Breast epithelium (tissue), 4 donors: ENCODE measurements around the gene CNTN6. TPM values are rescaled to one million over a fixed set of nuclear protein-coding genes. Genes with fewer than 3 reads are reported as not detected.

ENCODE experiments used
- DNase-seq, 2 donors: peaks; one replicate each; pipeline ENCODE4 v3.0.0-alpha.2; 2019; ENCODE audit warnings: low spot score in 2 of 2
- H3K27ac ChIP-seq, 2 donors: fragments of 200-600 bp; sonication (generic) in 1 of 2; one replicate each; pipeline ENCODE4 v1.5.1; 2016 to 2019; ENCODE audit warnings: mild to moderate bottlenecking in 1 of 2
- H3K27me3 ChIP-seq, 2 donors: fragments of 200-600 bp; sonication (generic) in 1 of 2; one replicate each; pipeline versions ENCODE4 v1.5.1 to v1.6.0; 2017 to 2019; ENCODE audit warnings: control low read depth in 1 of 2, mild to moderate bottlenecking in 1 of 2
- H3K36me3 ChIP-seq: fragments of 200-600 bp; one replicate; pipeline ENCODE4 v1.5.1; 2019
- H3K4me1 ChIP-seq, 2 donors: fragments of 200-600 bp; sonication (generic); one replicate each; pipeline ENCODE4 v1.5.1; 2016 to 2019; ENCODE audit warnings: control low read depth in 1 of 2
- H3K4me3 ChIP-seq, 3 donors: fragments of 200-600 bp; sonication (generic); 1 replicate in 2 of 3; 2 replicates in 1 of 3; pipeline ENCODE4 v1.5.1; 2016 to 2019; ENCODE audit warnings: mild to moderate bottlenecking in 3 of 3, moderate library complexity in 2 of 3
- H3K9me3 ChIP-seq, 2 donors: fragments of 200-600 bp; sonication (generic) in 1 of 2; one replicate each; pipeline ENCODE4 v1.5.1; 2016 to 2019; ENCODE audit warnings: control low read depth in 1 of 2
- CTCF ChIP-seq, 3 donors: fragments of 450-650 bp; IDR thresholded peaks; one replicate each; pipeline ENCODE4 v1.5.1; 2016 to 2017; ENCODE audit warnings: antibody characterized with exemption in 3 of 3, mild to moderate bottlenecking in 3 of 3, moderate library complexity in 3 of 3
- POLR2A ChIP-seq: fragments of 450-650 bp; IDR thresholded peaks from one replicate; pipeline ENCODE4 v1.6.1; 2016; ENCODE audit warnings: antibody characterized with exemption, mild to moderate bottlenecking, moderate library complexity
- POLR2AphosphoS5 ChIP-seq, 3 donors: sonication (generic); formaldehyde crosslinking; IDR thresholded peaks; one replicate each; pipeline ENCODE4 v1.6.1; 2017; ENCODE audit warnings: antibody characterized with exemption in 3 of 3
- intact Hi-C: fragments of 100-400 bp; cut with DNase I; formaldehyde crosslinking; loops from one replicate; pipeline ENCODE4 v1.15.1; 2023; ENCODE audit warnings: low total_unique reads
- total RNA-seq, 3 donors: library from RNA; depleted of rRNA; stranded (reverse); fragments of >200 nt; gene quantifications; one replicate each; pipeline ENCODE4 v1.1.0, GENCODE V29; 2016

Gene CNTN6
- total RNA-seq, 3 donors from 2014 or later = under 0.01 to 0.15 TPM; not detected in 1

GRCh38 chr3:1135194-1135593 is 42.4 kb downstream of the CNTN6 start:
- Histone ChIP-seq H3K36me3 (no peaks in the 10 kb centered on the region), H3K27ac (no peak overlapping the region), H3K4me3 (no peak overlapping the region), H3K4me1 (no peaks in the 10 kb centered on the region), H3K27me3 (no peaks in the 10 kb centered on the region), H3K9me3 (no peaks in the 10 kb centered on the region)
- no peak for DNase-seq
- intact Hi-C loops = no loop called here
- TF ChIP-seq POLR2AphosphoS5 (IDR thresholded peaks at IDR 0.05) (no peak), POLR2A (no peak), CTCF (IDR thresholded peaks at IDR 0.05) (no peak)

- no peak overlapping the region for H3K4me3 ChIP-seq
- no peaks in the 10 kb centered on the region for H3K9me3 ChIP-seq
- DNase-seq = no peak
- no peak overlapping the region for H3K27ac ChIP-seq
- H3K4me1 ChIP-seq = no peaks in the 10 kb centered on the region
- TF ChIP-seq POLR2A = no peak
- no peaks in the 10 kb centered on the region for H3K36me3 ChIP-seq
- intact Hi-C loops = no loop called here
- H3K27me3 ChIP-seq = no peaks in the 10 kb centered on the region
Observed at GRCh38 chr3:1138036-1138435, 45.2 kb downstream of the CNTN6 start.

GRCh38 chr3:1139071-1139470 is 46.2 kb downstream of the CNTN6 start:
- no peaks in the 10 kb centered on the region for H3K36me3 ChIP-seq
- H3K9me3 ChIP-seq = no peaks in the 10 kb centered on the region
- no peak overlapping the region for H3K27ac ChIP-seq
- no peak overlapping the region for H3K4me3 ChIP-seq
- no peaks in the 10 kb centered on the region for H3K4me1 ChIP-seq
- TF ChIP-seq POLR2A (no peak), POLR2AphosphoS5 (IDR thresholded peaks at IDR 0.05) (no peak), CTCF (IDR thresholded peaks at IDR 0.05) (no peak)
- intact Hi-C loops = no loop called here
- no peaks in the 10 kb centered on the region for H3K27me3 ChIP-seq
- no peak for DNase-seq

GRCh38 chr3:1147326-1147725 is 54.5 kb downstream of the CNTN6 start:
- no peak for DNase-seq
- Histone ChIP-seq H3K27me3 (no peaks in the 10 kb centered on the region), H3K4me1 (no peaks in the 10 kb centered on the region), H3K36me3 (no peaks in the 10 kb centered on the region), H3K9me3 (no peaks in the 10 kb centered on the region), H3K4me3 (no peak overlapping the region), H3K27ac (no peak overlapping the region)
- intact Hi-C loops = no loop called here
- TF ChIP-seq POLR2AphosphoS5 (IDR thresholded peaks at IDR 0.05) (no peak), CTCF (IDR thresholded peaks at IDR 0.05) (no peak)

- no peak for DNase-seq
- no peaks in the 10 kb centered on the region for H3K36me3 ChIP-seq
- no peaks in the 10 kb centered on the region for H3K9me3 ChIP-seq
- H3K4me1 ChIP-seq = no peaks in the 10 kb centered on the region
- H3K27me3 ChIP-seq = no peaks in the 10 kb centered on the region
- intact Hi-C loops = no loop called here
- H3K4me3 ChIP-seq = no peak overlapping the region
- TF ChIP-seq CTCF (IDR thresholded peaks at IDR 0.05) (no peak), POLR2AphosphoS5 (IDR thresholded peaks at IDR 0.05) (no peak), POLR2A (no peak)
- no peak overlapping the region for H3K27ac ChIP-seq
Observed at GRCh38 chr3:1147819-1148218, 55.0 kb downstream of the CNTN6 start.

- no peaks in the 10 kb centered on the region for H3K27me3 ChIP-seq
- no peak for TF ChIP-seq POLR2A
- TF ChIP-seq POLR2AphosphoS5 (IDR thresholded peaks at IDR 0.05) = no peak
- TF ChIP-seq CTCF (IDR thresholded peaks at IDR 0.05) = no peak
- no peak for DNase-seq
- H3K4me1 ChIP-seq = no peaks in the 10 kb centered on the region
- intact Hi-C loops = no loop called here
- peaks cover 0 to 4% of the 10 kb centered on the region in 2 donors for H3K9me3 ChIP-seq
- H3K4me3 ChIP-seq = no peak overlapping the region
- no peak overlapping the region for H3K27ac ChIP-seq
- H3K36me3 ChIP-seq = no peaks in the 10 kb centered on the region
Observed at GRCh38 chr3:1164101-1164500, 71.3 kb downstream of the CNTN6 start.
